Activated CD4-positive, alpha-beta T cell treated with anti-CD3 and anti-CD28 coated beads for 48 hours (primary cell): ENCODE measurements around the gene CRYZL1.
A peak's percentile ranks its signal among the peaks of the same experiment; 100 is the strongest.
"Not testable (repeated sequence)": the region's sequence is repeated elsewhere in the genome, so short reads cannot be mapped to it uniquely, and the experiment has no call there.

Source experiments
- DNase-seq: peaks from one replicate; pipeline ENCODE4 v3.0.0-alpha.2; 2020

Gene CRYZL1

DNA sequence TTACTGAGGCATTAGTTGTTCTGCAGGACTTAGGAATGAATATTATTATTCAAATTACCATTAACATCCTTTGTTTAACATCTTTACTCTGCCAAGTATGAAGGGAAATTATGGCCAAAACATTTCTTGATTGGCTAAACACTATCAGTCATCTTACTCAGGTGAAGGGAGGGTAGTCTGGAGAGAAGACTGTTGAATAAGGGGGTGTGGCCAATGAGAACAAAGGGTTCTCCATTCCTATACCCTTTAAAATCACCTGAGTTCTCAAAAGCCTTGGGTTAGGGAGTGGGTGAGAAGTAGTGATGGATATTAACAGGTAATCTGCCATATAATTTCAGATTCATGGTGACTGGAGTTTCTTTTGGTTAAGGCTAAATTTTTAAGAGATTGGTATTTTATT is 19.3 kb downstream of the CRYZL1 start:
- DNase-seq, result no peak

DNA sequence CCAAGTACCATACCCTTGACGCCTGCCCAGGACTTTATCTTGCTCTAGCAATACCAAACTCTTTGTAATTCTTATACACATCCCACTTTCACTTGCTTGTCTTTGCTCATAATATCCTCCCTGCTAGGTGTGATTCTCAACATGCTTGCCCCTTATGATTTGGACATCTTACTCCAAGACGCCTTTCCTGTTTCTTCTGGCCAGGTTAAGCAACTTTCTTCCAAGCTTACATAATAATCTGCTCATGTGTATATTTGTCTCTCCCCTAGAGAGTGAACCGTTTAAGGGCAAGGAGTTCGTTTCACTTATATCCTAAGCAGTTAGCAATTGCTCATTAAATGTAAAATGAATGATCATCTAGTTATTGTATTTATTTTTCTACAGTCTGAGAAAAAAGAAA is 21.8 kb downstream of the CRYZL1 start:
- DNase-seq, result no peak

DNA sequence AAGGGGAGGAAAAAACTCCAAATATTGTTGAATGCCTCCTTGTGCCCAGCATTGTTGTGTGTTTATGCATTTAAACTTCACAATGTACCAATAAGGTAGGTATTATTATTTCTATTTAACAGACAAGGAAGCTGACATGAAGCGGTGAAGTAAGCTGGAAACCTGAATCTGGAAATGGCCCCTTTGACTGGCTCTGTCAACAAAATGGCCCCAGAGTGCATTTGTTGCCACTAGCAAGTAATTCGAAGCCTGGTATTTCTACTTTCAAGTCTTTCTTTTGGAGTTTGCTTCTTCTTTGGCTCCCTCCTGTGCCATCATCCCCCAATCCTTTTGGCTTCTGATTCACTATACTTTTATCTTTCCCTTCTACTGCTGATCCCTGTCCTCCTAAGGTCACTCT is 23.1 kb downstream of the CRYZL1 start:
- DNase-seq, result no peak

DNA sequence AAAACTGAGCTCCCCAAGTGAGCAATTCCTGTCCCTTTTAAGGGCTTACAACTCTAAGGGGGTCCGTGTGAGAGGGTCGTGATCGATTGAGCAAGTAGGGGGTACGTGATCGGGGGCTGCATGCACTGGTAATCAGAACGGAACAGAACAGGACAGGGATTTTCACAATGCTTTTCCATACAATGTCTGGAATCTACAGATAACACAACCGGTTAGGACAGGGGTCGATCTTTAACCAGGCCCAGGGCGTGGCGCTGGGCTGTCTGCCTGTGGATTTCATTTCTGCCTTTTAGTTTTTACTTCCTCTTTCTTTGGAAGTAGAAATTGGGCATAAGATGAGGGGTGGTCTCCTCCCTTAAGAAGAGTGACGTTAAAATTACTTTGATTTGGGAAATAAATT is 24.0 kb downstream of the CRYZL1 start:
- DNase-seq, result not testable (repeated sequence)

DNA sequence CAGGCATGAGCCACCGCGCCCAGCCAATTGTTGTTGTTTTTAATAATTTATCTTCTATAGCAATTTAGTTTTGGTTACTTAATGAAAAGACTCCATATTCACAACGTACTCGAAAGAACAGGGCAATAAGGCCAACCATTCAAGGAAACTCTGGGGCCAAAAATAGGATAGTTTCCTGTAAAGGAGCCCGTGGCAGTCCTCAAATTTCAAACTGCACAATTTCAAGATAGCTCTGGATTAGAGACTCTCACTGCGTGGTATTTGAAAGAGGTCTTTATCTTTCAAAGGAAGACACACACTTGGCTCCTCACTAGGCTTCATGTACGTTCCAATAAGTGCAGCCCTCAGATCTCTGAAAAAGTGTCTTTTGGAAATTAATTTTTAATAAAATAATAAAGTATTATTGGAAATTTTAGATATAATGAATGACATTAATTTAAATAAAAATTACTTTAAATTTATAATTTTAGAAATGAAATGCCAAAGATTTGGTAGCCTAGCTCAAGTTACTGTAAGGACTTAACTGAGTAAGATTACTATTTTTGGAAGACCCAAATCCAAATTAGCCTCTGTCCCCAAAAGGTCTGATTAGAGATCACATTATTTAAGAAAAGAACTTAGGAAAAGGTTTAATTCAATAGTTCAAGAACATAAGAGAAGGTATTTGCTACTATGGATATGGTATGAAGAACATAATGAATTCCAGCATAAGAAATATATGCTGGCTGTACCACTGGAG is 30.4 kb downstream of the CRYZL1 start:
- DNase-seq, result no peak

DNA sequence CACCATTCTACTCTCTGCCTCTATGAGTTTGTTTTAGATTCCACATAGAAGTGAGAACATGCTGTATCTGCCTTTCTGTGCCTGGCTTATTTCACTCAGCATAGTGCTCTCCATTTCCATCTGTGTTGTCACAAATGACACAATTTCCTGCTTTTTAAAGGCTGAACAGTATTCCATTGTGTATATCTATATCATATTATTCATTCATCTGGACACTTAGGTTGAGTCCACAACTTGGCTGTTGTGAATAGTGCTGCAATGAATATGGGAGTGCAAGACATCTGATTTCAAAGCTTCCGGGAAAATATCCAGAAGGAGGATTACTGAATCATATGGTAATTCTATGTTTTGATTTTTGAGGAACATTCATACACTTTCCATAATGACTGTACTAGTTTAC is 33.0 kb downstream of the CRYZL1 start:
- DNase-seq, result no peak

DNA sequence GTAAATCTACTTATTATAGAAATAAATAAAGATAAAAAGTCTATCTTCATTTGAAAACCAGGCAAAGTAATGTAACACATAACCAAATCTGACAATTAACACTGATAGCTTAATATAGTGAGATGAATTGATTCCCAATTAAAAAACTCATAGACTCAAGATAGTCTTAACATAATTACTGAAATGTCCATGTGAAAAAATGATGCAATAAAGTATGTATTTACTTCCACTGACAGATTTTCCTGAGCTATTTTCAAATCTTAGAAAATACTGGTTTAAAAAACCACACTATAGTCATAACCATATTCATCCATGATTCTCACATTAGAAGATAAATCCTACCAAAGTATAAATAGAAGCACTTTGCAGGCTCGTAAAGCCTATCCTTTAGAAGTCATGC is 43.5 kb downstream of the CRYZL1 start:
- DNase-seq, result no peak

DNA sequence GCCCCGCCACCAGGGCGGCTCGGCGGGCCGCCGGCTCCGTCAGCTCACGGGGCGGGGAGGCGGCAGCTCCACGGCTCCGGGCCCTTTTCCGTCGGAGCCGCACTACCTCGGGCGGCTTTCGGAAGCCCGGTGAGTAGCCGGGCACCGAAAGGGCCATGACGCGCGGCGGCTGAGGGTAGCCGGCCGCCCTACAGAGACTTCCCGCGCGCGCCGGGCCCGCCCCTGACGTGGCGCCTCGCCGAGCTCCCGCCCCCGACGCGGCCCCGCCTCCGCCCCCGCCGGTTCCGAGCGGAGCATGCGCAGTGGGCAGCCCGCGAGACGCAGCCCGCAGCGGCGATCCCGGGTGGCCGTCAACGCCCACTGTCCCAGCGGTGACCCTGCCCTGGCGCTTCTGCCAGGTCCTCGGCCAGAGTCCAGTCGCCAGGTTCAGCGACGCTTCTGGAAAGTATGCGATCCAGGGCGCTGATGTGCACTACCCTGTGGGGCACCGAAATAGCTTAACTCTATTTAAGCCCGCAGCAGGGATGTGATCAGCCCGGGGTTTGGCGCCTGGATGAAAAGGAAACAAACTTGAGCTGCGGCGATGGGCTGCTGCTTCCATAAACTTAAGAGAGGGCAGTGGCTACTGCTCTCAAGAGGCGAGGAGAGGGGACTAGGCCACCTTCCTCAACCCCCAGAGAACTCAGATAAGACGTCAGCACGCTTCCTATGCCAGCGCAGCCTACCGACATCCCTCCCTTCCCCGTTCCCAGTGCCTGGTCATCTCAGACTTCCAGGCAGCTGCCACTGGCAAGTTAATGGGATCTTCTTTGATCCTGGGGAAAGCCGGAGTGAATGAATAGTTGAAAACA is 52.8 kb downstream of the CRYZL1 start, which contains the start of gene DONSON:
Gene DONSON, minus strand, starts transcription at position 200 of the 851 bp plus-strand sequence. Its CDS starts 43 bp downstream, at position 157.
- peak; percentile 90 for DNase-seq

DNA sequence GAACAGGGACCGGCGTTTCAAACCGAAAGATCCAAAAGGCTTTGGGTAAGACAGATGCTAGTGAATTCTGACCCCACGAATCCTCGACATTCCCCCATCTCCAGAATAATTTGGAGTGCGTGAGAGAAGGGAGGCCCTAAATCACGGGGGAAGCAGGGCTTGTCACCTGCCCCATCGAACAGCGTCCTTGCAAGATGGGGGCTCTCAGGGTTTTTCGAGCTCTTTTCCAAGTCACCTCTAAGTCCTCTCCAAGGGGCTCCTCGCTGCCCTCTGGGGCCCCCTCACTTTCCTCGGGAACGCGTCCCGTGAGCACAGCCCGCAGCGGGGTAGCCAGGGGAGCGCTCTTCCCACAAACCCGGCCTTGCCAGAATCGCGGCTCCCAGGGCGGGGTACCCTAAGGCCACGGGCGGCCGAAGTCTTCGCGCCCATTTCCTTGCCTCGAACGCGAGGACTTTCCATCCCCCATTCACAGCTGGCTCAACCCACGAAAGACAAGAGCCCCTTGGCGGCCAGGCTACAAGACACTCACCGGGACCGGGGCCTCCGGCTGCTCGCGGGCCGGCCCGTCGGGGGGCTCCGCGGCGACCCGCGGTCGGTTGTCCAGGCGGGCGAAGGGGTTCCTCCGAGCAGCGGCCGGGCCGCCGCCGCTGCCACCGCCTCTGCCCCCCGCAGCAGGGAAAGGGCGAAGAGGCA is 53.6 kb downstream of the CRYZL1 start:
- DNase-seq, result peak; percentile 36

DNA sequence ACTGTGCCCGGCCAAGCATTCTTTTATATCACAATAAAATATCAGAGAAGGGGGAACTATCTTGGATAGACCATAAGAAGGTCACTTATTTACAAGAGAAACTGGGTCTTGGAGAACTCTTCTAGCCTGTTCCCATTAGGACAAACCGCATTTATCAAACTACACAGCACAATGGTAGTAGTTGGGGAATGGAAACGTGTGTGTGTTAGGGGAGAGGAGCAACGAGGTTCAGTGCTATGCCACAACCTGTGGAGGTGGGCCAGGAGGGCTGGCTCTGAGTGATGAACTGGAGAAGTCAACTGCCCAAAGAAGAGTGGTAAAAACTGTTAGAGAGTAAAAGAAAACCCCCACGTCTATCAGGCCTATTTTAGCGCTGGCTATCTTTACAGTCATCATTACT is 54.6 kb downstream of the CRYZL1 start:
- DNase-seq, result no peak

DNA sequence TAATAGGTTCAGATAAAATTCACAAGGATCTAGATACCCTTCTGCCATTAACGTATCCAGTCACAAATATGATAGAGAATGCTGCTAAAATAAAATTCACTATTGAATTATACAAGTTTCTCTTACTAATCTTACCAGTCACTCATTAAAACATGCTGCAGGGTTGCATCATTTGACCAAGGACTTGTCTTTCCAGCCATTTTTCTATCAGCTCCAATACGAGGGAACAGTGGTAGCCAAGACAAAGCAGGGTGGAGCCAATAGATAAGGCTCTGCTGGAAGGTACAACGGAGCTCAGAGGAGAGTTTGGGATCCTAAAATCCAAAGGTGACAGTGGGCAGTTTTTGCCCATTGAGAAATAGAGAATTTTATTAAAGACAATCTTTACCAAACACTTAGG is 57.1 kb downstream of the CRYZL1 start:
- no peak for DNase-seq

DNA sequence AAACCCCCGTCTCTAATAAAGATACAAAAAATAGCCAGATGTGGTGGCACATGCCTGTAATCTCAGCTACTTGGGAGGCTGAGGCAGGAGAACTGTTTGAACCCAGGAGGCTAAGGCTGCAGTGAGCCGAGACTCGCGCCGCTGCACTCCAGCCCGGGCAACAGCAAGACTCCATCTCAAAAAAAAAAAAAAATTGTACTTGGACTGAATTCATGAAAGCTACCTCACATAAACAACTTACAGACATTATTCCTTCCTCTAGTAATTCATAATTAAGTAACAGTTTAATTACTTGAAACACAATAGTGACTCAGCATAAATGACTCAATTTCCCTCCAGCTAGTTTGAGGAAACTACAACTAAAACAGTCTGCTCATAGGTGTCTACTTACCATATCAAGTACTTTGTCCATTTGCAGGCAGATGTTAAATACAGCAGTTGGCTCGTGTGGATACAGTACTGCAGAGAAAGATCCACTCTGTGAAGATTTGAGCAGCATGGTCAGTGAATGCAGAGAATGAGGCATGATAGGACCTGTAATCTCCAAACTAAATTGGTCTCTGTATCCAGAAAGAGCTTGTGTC is 62.5 kb downstream of the CRYZL1 start:
- DNase-seq, result no peak

DNA sequence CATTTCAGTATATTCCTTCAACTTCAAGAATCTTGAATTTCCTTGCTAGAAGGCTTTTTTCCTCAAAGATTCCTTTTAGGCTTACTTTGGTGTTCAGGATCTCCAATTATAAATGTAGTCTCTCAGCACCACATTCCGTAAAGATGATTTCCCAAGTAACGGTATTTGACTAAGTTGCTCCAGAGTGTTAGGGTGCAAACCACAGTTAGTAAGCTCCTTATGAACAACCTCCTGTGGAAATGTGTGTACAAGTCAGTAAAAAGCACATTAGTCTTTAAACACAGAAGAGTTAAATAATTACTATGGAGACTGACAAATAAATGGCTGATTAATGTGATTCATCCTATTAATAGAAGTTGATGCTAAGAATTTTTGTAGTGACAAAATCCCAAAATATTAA is 63.3 kb downstream of the CRYZL1 start:
- no peak for DNase-seq

DNA sequence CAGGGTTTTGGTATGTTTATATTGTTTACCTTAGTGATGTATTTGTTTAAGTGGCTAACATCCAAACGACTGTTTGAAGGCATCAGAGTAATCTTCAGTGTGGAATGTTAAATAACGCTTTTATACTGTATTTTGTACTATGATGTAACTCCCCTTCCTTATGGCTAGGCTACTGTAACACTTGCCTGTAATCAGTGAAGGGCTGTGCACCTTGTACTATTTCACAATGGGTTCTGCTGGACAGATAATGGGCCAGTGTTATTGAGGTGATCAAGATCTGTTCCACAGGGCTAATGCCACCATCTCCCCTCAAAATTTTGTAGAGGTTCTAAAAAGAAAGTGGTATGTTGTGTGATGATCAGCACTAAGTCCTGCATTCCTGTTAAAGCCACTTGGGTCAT is 64.8 kb downstream of the CRYZL1 start:
- DNase-seq, result not testable (repeated sequence)

DNA sequence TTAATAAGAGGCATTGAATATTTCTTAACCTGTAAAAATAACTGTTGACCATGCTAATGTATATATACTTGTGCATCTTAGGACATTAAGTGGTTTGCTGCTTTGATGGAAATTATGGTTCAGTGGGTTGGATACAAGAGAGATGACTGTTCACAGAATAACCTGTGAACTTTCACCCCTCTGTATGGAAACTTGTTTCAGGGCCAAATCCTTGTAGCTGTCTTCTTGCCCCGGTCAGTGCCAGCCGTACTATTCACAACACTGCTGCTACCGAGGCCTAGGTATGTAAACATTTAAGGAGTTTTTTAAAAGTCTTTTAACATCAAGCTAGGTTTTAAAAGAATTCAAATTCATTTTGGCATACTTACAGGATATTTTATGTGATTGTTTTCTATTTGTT is 69.2 kb downstream of the CRYZL1 start:
- DNase-seq, result no peak

DNA sequence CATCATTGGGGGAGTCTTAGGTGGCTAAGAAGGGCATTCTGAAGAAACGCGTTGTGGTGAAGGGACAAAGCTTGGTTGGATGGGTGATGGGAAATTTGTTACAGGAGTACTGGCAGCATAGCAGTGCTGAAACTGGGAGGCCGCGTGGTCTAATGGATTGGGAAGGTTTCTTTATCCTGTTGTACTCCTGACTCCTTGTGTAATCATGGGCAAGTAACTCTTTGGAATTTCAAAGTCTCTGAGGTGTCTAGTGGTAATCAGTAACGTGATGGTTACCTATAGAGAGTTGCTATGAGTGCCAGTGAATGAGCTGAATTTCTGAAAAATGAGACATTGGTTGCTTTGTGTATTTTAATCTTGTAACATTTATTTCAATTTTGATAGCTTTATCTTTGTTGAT is 71.5 kb downstream of the CRYZL1 start:
- DNase-seq, result no peak

DNA sequence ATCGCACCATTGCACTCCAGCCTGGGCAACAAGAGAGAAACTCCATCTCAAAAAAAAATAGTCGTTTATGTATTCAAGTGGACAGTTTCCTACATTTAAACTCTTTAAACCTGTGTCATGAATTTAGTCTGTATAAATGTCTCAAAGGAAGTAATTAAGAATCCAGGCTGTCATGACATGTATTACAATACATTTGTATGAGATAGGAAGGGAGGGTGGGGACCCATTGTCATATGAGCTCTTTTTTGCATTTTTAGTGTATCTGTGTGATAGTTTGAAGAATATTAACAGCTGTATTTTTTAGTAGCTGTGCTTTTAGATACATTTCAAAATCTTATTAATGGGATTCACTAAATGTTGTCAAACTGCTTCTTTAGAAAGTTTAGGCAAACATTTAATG is 73.1 kb downstream of the CRYZL1 start:
- no peak for DNase-seq

DNA sequence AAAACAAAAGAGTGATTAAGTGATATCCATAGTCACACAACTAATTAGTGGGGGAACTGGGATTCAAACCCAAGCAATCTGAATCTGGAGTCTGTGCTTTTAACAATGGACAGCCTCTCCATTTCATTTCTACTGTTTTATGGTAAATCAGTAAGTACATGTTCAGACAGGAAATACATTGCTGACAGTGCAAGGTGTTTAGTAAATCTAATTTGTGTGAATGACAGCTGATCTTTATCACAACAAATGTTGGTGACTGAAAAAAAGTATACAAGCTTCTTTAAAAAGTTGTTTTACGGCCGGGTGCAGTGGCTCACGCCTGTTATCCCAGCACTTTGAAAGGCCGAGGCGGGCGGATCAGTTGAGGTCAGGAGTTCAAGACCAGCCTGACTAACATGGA is 73.6 kb downstream of the CRYZL1 start:
- DNase-seq, result no peak

DNA sequence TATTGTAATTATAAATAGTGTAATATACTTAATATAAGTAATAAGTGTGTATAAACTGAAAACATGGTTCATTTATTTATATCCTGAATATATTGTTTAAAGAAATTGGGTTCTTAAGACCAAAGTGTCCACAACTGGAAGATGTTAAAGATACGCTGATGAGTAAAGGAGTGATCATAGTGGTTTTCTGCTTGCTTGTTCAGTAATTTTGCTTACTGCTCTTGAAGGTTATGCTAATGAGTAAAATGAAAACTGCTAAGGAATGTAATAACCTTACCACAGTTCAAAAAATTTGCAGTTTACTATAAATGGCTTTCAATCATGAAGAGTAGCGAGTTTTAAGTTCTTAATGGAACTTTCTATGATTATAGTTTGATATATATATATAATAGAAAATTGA is 75.0 kb downstream of the CRYZL1 start:
- DNase-seq, result no peak

DNA sequence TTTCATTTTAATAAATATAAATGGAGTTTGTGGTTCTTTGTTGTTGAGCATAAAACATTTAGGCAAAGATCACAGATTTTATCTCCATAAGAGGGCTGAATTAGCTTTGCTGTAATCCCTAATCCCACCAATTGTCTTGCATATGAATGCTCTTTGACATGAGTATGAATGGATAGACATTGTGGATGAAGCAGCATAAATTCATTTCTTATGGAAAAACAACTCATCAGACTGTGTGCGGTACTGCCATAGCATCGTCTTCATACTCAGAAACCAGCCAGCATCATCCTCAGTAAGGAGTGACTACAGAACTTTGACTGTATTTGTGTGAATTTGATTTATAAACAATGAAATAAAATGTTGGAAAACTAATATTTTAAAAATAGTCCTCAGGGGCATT is 79.2 kb downstream of the CRYZL1 start:
- no peak for DNase-seq

DNA sequence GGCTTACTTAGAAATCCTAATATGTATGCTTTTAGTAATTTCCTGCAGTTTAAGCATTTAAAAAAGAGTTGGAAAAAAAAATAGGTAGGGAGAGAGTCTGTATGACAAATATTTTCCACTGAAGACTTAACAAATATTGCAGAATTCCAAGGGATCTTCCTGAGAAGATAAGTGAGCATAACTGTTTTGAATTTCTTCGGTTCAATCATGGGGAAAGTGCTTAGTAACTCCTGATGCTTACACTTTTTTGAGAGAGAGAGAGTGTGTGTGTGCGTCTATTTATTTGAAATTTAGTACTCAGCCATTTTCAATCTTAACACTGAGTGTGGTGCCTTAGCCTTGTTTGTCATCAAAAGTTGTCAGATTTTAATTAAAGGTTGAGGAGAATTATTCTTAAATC is 80.2 kb downstream of the CRYZL1 start:
- no peak for DNase-seq

DNA sequence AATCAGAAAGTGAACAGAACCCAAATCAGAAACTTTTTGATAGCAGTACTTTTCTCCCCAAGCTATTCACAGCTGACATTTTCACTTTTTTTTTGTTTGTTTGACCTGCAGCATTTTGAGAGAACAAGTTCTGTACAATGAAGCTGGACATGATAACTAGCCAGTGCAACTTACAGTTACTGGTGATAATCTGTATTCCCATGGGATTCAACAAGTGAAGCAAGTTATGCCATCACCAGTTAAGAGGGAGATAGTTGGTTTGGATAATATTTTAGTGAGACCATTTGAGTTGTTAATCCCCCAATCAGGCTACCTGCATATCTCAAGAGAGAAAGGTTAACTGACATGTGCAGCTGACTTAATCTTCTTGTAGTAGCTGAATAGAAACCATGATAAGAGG is 80.6 kb downstream of the CRYZL1 start:
- no peak for DNase-seq

DNA sequence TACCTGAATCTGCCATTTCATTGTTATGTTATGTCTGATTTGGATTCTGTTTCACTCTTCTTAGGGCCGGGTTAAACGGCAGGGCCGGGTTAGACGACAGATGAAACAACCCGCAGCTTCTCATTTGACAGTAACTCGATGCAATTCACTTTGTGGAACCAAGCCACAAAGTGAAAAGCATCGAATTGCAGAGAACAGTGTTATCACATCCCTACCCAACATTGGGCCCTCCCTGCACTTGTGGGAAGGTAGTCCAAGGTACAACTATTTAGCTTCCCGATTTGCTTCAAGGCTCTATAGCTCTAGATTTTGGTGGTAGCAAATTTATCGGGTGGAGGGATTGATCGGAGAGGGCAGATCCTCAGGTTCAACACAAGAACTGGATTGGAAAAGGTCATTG is 81.7 kb downstream of the CRYZL1 start:
- no peak for DNase-seq
